Mesenchymal stem cell (in vitro differentiated cells and primary cell): Measurements from ENCODE around the gene ANTKMT.

Experiments used
- DNase-seq: peaks from one replicate; pipeline ENCODE4 v3.0.0-alpha.2; 2013
- H2AFZ ChIP-seq: one replicate; pipeline ENCODE4 v1.6.1; 2013; ENCODE audit warnings: low read depth, mild to moderate bottlenecking, control low read depth, inconsistent platforms, low read length, moderate library complexity
- H2AK5ac ChIP-seq: 2 replicates; pipeline ENCODE4 v1.6.1; 2013; ENCODE audit warnings: low read length, moderate library complexity, mild to moderate bottlenecking, inconsistent platforms; ENCODE audit not compliant: severe bottlenecking
- H2BK120ac ChIP-seq: one replicate; pipeline ENCODE4 v1.6.1; 2013; ENCODE audit warnings: low read depth, mild to moderate bottlenecking, inconsistent platforms, low read length, moderate library complexity
- H2BK12ac ChIP-seq, 2 experiments: one replicate each; pipeline ENCODE4 v1.6.1; 2013; ENCODE audit warnings: inconsistent platforms in 2 of 2, low read length in 2 of 2, mild to moderate bottlenecking in 2 of 2, moderate library complexity in 2 of 2, control low read depth in 1 of 2
- H2BK15ac ChIP-seq: one replicate; pipeline ENCODE4 v1.6.1; 2013; ENCODE audit warnings: mild to moderate bottlenecking, low read depth, inconsistent platforms; ENCODE audit not compliant: poor library complexity, severe bottlenecking
- H2BK5ac ChIP-seq: 2 replicates; pipeline ENCODE4 v1.6.1; 2013; ENCODE audit warnings: low read depth, mild to moderate bottlenecking, low read length, control low read depth, inconsistent platforms; ENCODE audit not compliant: poor library complexity, severe bottlenecking
- H3K14ac ChIP-seq, 2 experiments: one replicate each; pipeline ENCODE4 v1.6.1; 2013; ENCODE audit warnings: inconsistent platforms in 2 of 2, low read length in 2 of 2, control low read depth in 1 of 2, mild to moderate bottlenecking in 1 of 2, moderate library complexity in 1 of 2
- H3K18ac ChIP-seq, 2 experiments: one replicate each; pipeline ENCODE4 v1.6.1; 2013; ENCODE audit warnings: inconsistent platforms in 2 of 2, low read length in 2 of 2, control low read depth in 1 of 2, low read depth in 1 of 2, mild to moderate bottlenecking in 1 of 2
- H3K23ac ChIP-seq, 2 experiments: one replicate each; pipeline ENCODE4 v1.6.1; 2013; ENCODE audit warnings: inconsistent platforms in 2 of 2, low read length in 2 of 2, mild to moderate bottlenecking in 2 of 2, moderate library complexity in 2 of 2, control low read depth in 1 of 2
- H3K27ac ChIP-seq: 2 replicates; pipeline ENCODE4 v1.5.1; 2013; ENCODE audit warnings: mild to moderate bottlenecking, moderate library complexity, low read length, control low read depth, inconsistent platforms; ENCODE audit not compliant: poor library complexity, severe bottlenecking
- H3K27me3 ChIP-seq, 2 experiments: 2 replicates each; pipeline versions ENCODE4 v1.6.1 to v1.7.0; 2013; ENCODE audit warnings: low read length in 2 of 2, mild to moderate bottlenecking in 2 of 2, moderate library complexity in 2 of 2, control low read depth in 1 of 2, inconsistent platforms in 1 of 2; ENCODE audit not compliant: control insufficient read depth in 1 of 2, insufficient read depth in 1 of 2
- H3K36me3 ChIP-seq, 2 experiments: 2 replicates each; pipeline versions ENCODE4 v1.6.1 to v1.7.0; 2013; ENCODE audit warnings: low read length in 2 of 2, control low read depth in 1 of 2, inconsistent platforms in 1 of 2, low read depth in 1 of 2, mild to moderate bottlenecking in 1 of 2; ENCODE audit not compliant: insufficient read depth in 2 of 2, control insufficient read depth in 1 of 2
- H3K4ac ChIP-seq, 2 experiments: one replicate each; pipeline ENCODE4 v1.6.1; 2013; ENCODE audit warnings: inconsistent platforms in 2 of 2, low read length in 2 of 2, mild to moderate bottlenecking in 2 of 2, moderate library complexity in 2 of 2, control low read depth in 1 of 2, low read depth in 1 of 2
- H3K4me1 ChIP-seq: 2 replicates; pipeline ENCODE4 v1.6.1; 2013; ENCODE audit warnings: low read depth, low read length, control low read depth; ENCODE audit not compliant: control insufficient read depth, insufficient read depth
- H3K4me2 ChIP-seq: 2 replicates; pipeline ENCODE4 v1.6.1; 2013; ENCODE audit warnings: low read length, mild to moderate bottlenecking, inconsistent platforms; ENCODE audit not compliant: poor library complexity, severe bottlenecking
- H3K4me3 ChIP-seq, 2 experiments: 2 replicates each; pipeline versions ENCODE4 v1.5.1 to v1.7.0; 2013; ENCODE audit warnings: low read length in 2 of 2, mild to moderate bottlenecking in 2 of 2, control low read depth in 1 of 2, low read depth in 1 of 2; ENCODE audit not compliant: insufficient read depth in 1 of 2
- H3K79me1 ChIP-seq: replicated peaks from 2 replicates; pipeline ENCODE4 v1.6.1; 2013; ENCODE audit warnings: mild to moderate bottlenecking, control low read depth, low read length, inconsistent platforms; ENCODE audit not compliant: poor library complexity, severe bottlenecking
- H3K9ac ChIP-seq: 2 replicates; pipeline ENCODE4 v1.7.0; 2013; ENCODE audit warnings: mild to moderate bottlenecking, low read length, moderate library complexity
- H3K9me3 ChIP-seq: 2 replicates; pipeline ENCODE4 v1.7.0; 2013; ENCODE audit warnings: mild to moderate bottlenecking, low read length; ENCODE audit not compliant: control insufficient read depth
- H4K8ac ChIP-seq: one replicate; pipeline ENCODE4 v1.6.1; 2013; ENCODE audit warnings: inconsistent platforms, mild to moderate bottlenecking, low read length, moderate library complexity
- H4K91ac ChIP-seq: one replicate; pipeline ENCODE4 v1.6.1; 2013; ENCODE audit warnings: mild to moderate bottlenecking, low read length, inconsistent platforms
- WGBS: methylation state at CpG from one replicate; pipeline ENCODE4 v1.1.7; 2013; ENCODE audit warnings: mixed read lengths; 5-methylcytosine and 5-hydroxymethylcytosine counted together

ANTKMT gene

GRCh38 chr16:745739-746138, 24.8 kb downstream of the ANTKMT start:
- DNase-seq: no peak
- peaks cover 2% of the 10 kb centered on the region for H3K79me1 ChIP-seq
- peaks cover 8% of the 10 kb centered on the region for H3K4me1 ChIP-seq
- H2BK120ac ChIP-seq: no peak overlapping the region
- H3K14ac ChIP-seq: no peak overlapping the region
- H3K4me3 ChIP-seq: no peak overlapping the region
- no peak overlapping the region for H3K4me2 ChIP-seq
- no peak overlapping the region for H3K27ac ChIP-seq
- H3K9ac ChIP-seq: no peak overlapping the region
- no peak overlapping the region for H2BK5ac ChIP-seq
- no peak overlapping the region for H2AK5ac ChIP-seq
- no peak overlapping the region for H2BK12ac ChIP-seq
- no peaks in the 10 kb centered on the region for H3K9me3 ChIP-seq
- H3K27me3 ChIP-seq: peaks cover 0 to 8% of the 10 kb centered on the region in 2 experiments
- H4K91ac ChIP-seq: no peak overlapping the region
- H3K36me3 ChIP-seq: no peaks in the 10 kb centered on the region
- no peak overlapping the region for H3K18ac ChIP-seq
- WGBS: 4% methylated on average over 14 of the region's 14 CpGs
- H2AFZ ChIP-seq: no peak overlapping the region
- no peak overlapping the region for H4K8ac ChIP-seq
- no peak overlapping the region for H3K4ac ChIP-seq
- no peak overlapping the region for H3K23ac ChIP-seq
- H2BK15ac ChIP-seq: no peak overlapping the region

GRCh38 chr16:746637-747036, 25.7 kb downstream of the ANTKMT start:
- no peak overlapping the region for H2BK5ac ChIP-seq
- no peak overlapping the region for H4K8ac ChIP-seq
- DNase-seq: no peak
- H2AK5ac ChIP-seq: no peak overlapping the region
- no peak overlapping the region for H3K27ac ChIP-seq
- no peak overlapping the region for H3K18ac ChIP-seq
- no peak overlapping the region for H2BK15ac ChIP-seq
- 87% methylated on average over 11 of the region's 13 CpGs for WGBS
- no peaks in the 10 kb centered on the region for H3K9me3 ChIP-seq
- H2BK12ac ChIP-seq: no peak overlapping the region
- no peak overlapping the region for H3K4me3 ChIP-seq
- H3K4ac ChIP-seq: no peak overlapping the region
- no peak overlapping the region for H3K9ac ChIP-seq
- no peak overlapping the region for H3K4me2 ChIP-seq
- peaks cover 6% of the 10 kb centered on the region for H3K4me1 ChIP-seq
- H3K14ac ChIP-seq: no peak overlapping the region
- no peaks in the 10 kb centered on the region for H3K36me3 ChIP-seq
- no peak overlapping the region for H2AFZ ChIP-seq
- peaks cover 2% of the 10 kb centered on the region for H3K79me1 ChIP-seq
- H4K91ac ChIP-seq: no peak overlapping the region
- no peak overlapping the region for H2BK120ac ChIP-seq
- no peak overlapping the region for H3K23ac ChIP-seq
- peaks cover 0 to 16% of the 10 kb centered on the region in 2 experiments for H3K27me3 ChIP-seq

GRCh38 chr16:747978-748746, 27.2 kb downstream of the ANTKMT start:
- H3K4me1 ChIP-seq: peaks cover 6% of the 10 kb centered on the region
- 88% methylated on average over 39 of the region's 39 CpGs for WGBS
- no peak overlapping the region for H2BK12ac ChIP-seq
- H3K14ac ChIP-seq: no peak overlapping the region
- H3K4ac ChIP-seq: no peak overlapping the region
- no peak overlapping the region for H4K91ac ChIP-seq
- H3K9me3 ChIP-seq: no peaks in the 10 kb centered on the region
- H3K9ac ChIP-seq: no peak overlapping the region
- H3K4me3 ChIP-seq: no peak overlapping the region
- H3K36me3 ChIP-seq: no peaks in the 10 kb centered on the region
- DNase-seq: no peak
- no peak overlapping the region for H2AFZ ChIP-seq
- no peak overlapping the region for H3K4me2 ChIP-seq
- H2BK120ac ChIP-seq: no peak overlapping the region
- no peaks in the 10 kb centered on the region for H3K79me1 ChIP-seq
- H3K27ac ChIP-seq: no peak overlapping the region
- H2BK5ac ChIP-seq: no peak overlapping the region
- H3K23ac ChIP-seq: no peak overlapping the region
- no peak overlapping the region for H2BK15ac ChIP-seq
- H3K18ac ChIP-seq: no peak overlapping the region
- peaks cover 8 to 29% of the 10 kb centered on the region in 2 experiments for H3K27me3 ChIP-seq
- H2AK5ac ChIP-seq: no peak overlapping the region
- no peak overlapping the region for H4K8ac ChIP-seq

- Histone ChIP-seq H2BK5ac (no peak overlapping the region), H3K27ac (no peak overlapping the region), H3K27me3 (peaks cover 8 to 32% of the 10 kb centered on the region in 2 experiments), H3K9me3 (no peaks in the 10 kb centered on the region), H3K4ac (no peak overlapping the region), H3K18ac (no peak overlapping the region), H3K4me3 (no peak overlapping the region), H3K9ac (no peak overlapping the region), H3K36me3 (no peaks in the 10 kb centered on the region), H2AFZ (no peak overlapping the region), H3K23ac (no peak overlapping the region), H3K79me1 (no peaks in the 10 kb centered on the region), H4K8ac (no peak overlapping the region), H2BK12ac (no peak overlapping the region), H2AK5ac (no peak overlapping the region), H3K14ac (no peak overlapping the region), H2BK15ac (no peak overlapping the region), H4K91ac (no peak overlapping the region), H3K4me1 (peaks cover 6% of the 10 kb centered on the region), H2BK120ac (no peak overlapping the region), H3K4me2 (no peak overlapping the region)
- DNase-seq: peak; percentile 65
- 93% methylated on average over 6 of the region's 6 CpGs for WGBS
Measured at GRCh38 chr16:749010-749409, 28.1 kb downstream of the ANTKMT start.
